ENCODE measurements around the gene METRNL.
"Not testable (repeated sequence)": the region's sequence is repeated elsewhere in the genome, so short reads cannot be mapped to it uniquely, and the experiment has no call there.

METRNL gene

GRCh38 chr17:83119987-83120864 is 40.8 kb downstream of the METRNL start:
- Histone ChIP-seq H3K36me3 (ENCODE audit: insufficient read depth, low read length) (no peaks in the 10 kb centered on the region), H4K20me1 (ENCODE audit: insufficient read depth, low read length) (no peaks in the 10 kb centered on the region), H3K79me2 (ENCODE audit: insufficient read depth, low read length) (no peaks in the 10 kb centered on the region), H3K9me3 (ENCODE audit: low read length) (no peaks in the 10 kb centered on the region), H2AFZ (ENCODE audit: low read length) (no peak overlapping the region), H3K27me3 (ENCODE audit: insufficient read depth, low read length) (no peaks in the 10 kb centered on the region), H3F3A (ENCODE audit: insufficient read depth, low read length) (no peaks in the 10 kb centered on the region), H3K4me1 (ENCODE audit: insufficient read depth, low read length, severe bottlenecking) (peaks cover 12% of the 10 kb centered on the region), H3K9me2 (ENCODE audit: low read depth, low read length) (no peaks in the 10 kb centered on the region), H3K4me3 (ENCODE audit: low read depth, low read length, poor library complexity, severe bottlenecking) (peak overlapping the region; percentile 39), H3K9ac (ENCODE audit: low read length) (no peak overlapping the region), H3K4me2 (ENCODE audit: low read length) (peak overlapping the region; percentile 43), H3K27ac (ENCODE audit: low read depth, low read length, poor library complexity, severe bottlenecking) (peak overlapping the region; percentile 53)
- TF ChIP-seq CTCF (IDR thresholded peaks at IDR 0.05; ENCODE audit: low read length) (no peak), EZH2 (IDR thresholded peaks at IDR 0.05; ENCODE audit: borderline replicate concordance, low read length) (no peak)

GRCh38 chr17:83121473-83121872 is 42.1 kb downstream of the METRNL start:
- H3K4me2 ChIP-seq (ENCODE audit: low read length); H3K9me3 ChIP-seq (ENCODE audit: low read length); H3K4me3 ChIP-seq (ENCODE audit: low read depth, low read length, poor library complexity, severe bottlenecking); H3F3A ChIP-seq (ENCODE audit: insufficient read depth, low read length); H2AFZ ChIP-seq (ENCODE audit: low read length); H4K20me1 ChIP-seq (ENCODE audit: insufficient read depth, low read length); H3K9ac ChIP-seq (ENCODE audit: low read length); H3K36me3 ChIP-seq (ENCODE audit: insufficient read depth, low read length); H3K27ac ChIP-seq (ENCODE audit: low read depth, low read length, poor library complexity, severe bottlenecking); H3K27me3 ChIP-seq (ENCODE audit: insufficient read depth, low read length); H3K9me2 ChIP-seq (ENCODE audit: low read depth, low read length); H3K79me2 ChIP-seq (ENCODE audit: insufficient read depth, low read length): not testable (repeated sequence)
- peaks cover 12% of the 10 kb centered on the region for H3K4me1 ChIP-seq (ENCODE audit: insufficient read depth, low read length, severe bottlenecking)

DNA sequence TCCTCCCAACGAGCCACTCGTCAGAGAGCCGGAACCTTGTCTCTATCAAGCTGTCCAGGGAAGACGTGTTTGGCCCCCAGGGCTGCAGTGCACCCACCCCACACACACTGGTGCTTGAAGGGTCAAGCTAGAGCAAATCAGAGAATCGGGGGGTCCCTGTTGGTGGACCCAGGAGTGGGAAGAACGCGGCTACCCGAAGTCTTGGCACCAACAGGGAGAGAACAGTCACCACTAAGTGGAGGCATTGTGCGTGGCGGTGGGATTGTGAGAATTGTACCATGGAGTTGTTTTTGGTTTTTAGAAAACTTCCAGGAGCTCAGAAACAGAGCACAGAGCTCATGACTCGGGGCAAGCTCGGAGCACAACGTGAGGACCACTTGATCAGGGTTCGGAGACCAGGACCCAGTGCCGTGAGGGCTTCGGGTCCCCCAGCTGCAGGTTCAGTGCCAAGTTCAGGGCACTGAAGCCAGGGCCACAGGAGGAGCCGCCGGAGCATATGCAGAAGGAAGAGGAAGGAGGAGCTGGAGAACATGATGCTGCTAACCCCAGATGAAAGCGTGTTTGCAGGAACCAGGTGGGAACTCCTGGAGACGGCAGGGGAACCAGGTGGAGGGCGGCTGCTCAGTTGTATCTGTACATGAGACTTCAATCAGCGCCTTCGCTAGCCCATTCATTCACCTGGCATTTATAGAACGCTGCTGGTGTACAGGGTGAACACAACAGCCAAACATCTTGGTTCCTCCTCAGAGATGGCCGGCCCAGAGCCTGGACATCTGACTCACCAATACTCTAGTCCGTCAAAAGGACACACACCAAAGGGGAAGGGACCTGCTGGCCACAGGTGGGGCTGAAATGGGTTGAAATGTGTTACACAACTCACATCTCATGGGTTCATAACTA is 42.8 kb downstream of the METRNL start:
- Histone ChIP-seq H3K4me1 (ENCODE audit: insufficient read depth, low read length, severe bottlenecking) (peaks cover 12% of the 10 kb centered on the region), H3K9ac (ENCODE audit: low read length) (no peak overlapping the region), H3K27me3 (ENCODE audit: insufficient read depth, low read length) (no peaks in the 10 kb centered on the region), H3K4me3 (ENCODE audit: low read depth, low read length, poor library complexity, severe bottlenecking) (no peak overlapping the region), H3K79me2 (ENCODE audit: insufficient read depth, low read length) (no peaks in the 10 kb centered on the region), H3K4me2 (ENCODE audit: low read length) (no peak overlapping the region), H3K36me3 (ENCODE audit: insufficient read depth, low read length) (no peaks in the 10 kb centered on the region), H3K9me3 (ENCODE audit: low read length) (no peaks in the 10 kb centered on the region), H3F3A (ENCODE audit: insufficient read depth, low read length) (no peaks in the 10 kb centered on the region), H3K27ac (ENCODE audit: low read depth, low read length, poor library complexity, severe bottlenecking) (no peak overlapping the region), H4K20me1 (ENCODE audit: insufficient read depth, low read length) (no peaks in the 10 kb centered on the region), H3K9me2 (ENCODE audit: low read depth, low read length) (no peaks in the 10 kb centered on the region), H2AFZ (ENCODE audit: low read length) (no peak overlapping the region)
- TF ChIP-seq EZH2 (IDR thresholded peaks at IDR 0.05; ENCODE audit: borderline replicate concordance, low read length) = no peak
- no peak for TF ChIP-seq CTCF (IDR thresholded peaks at IDR 0.05; ENCODE audit: low read length)

All from OCI-LY1 (cell line).